Endothelial cell of umbilical vein (primary cell): ENCODE data around the gene LTBP1. TPM values are rescaled to one million over a fixed set of nuclear protein-coding genes. Genes with fewer than 3 reads are reported as not detected.

Source experiments
- BruUV-seq: library from RNA; stranded (reverse); fragments of 400-500 nt; replicated peaks from 2 replicates; lab custom pipeline; 2021; lab: Mats Ljungman, UMichigan
- CTCF ChIA-PET: fragments of 300-600, 350-600 bp; sonication (Branson Sonifier 250); formaldehyde crosslinking; loops from one replicate; lab custom pipeline; 2021; ENCODE audit warnings: antibody characterized with exemption, inconsistent platforms; lab: Charles Lee
- POLR2A ChIA-PET: fragments of 300-600, 350-600 bp; sonication (Branson Sonifier 250); formaldehyde crosslinking; loops from one replicate; lab custom pipeline; 2021; ENCODE audit warnings: antibody characterized with exemption, inconsistent platforms; lab: Charles Lee
- DNase-seq: peaks from one replicate; pipeline ENCODE4 v3.0.0-alpha.2; 2011; ENCODE audit warnings: low read depth, low spot score
- FAIRE-seq: peaks from 2 replicates; lab custom pipeline; 2011; peaks lifted over from hg19 to GRCh38; lab: Jason Lieb, UNC
- H2AFZ ChIP-seq: 2 replicates; pipeline ENCODE4 v1.6.0; 2012; ENCODE audit warnings: low read depth, low read length, control low read depth, inconsistent platforms
- H3K27ac ChIP-seq: 2 replicates; pipeline ENCODE4 v1.5.1; 2011; ENCODE audit warnings: low read depth, mild to moderate bottlenecking, control low read depth, low read length, moderate library complexity; ENCODE audit not compliant: insufficient read depth
- H3K27me3 ChIP-seq, 2 experiments: 2 replicates each; pipeline versions ENCODE4 v1.6.0 to v1.6.1; 2011; ENCODE audit warnings: low read length in 2 of 2, mixed read lengths in 1 of 2; ENCODE audit not compliant: control insufficient read depth in 2 of 2, insufficient read depth in 2 of 2
- H3K36me3 ChIP-seq, 2 experiments: 2 replicates in 1 of 2; 3 replicates in 1 of 2; pipeline ENCODE4 v1.5.1; 2011; ENCODE audit warnings: low read length in 2 of 2, mild to moderate bottlenecking in 1 of 2, moderate library complexity in 1 of 2; ENCODE audit not compliant: control insufficient read depth in 2 of 2, insufficient read depth in 2 of 2; ENCODE audit errors: extremely low read depth in 1 of 2
- H3K4me1 ChIP-seq: 3 replicates; pipeline ENCODE4 v1.5.1; 2011; ENCODE audit warnings: mild to moderate bottlenecking, low read length; ENCODE audit not compliant: control insufficient read depth, insufficient read depth; ENCODE audit errors: extremely low read depth
- H3K4me2 ChIP-seq: 2 replicates; pipeline ENCODE4 v1.6.1; 2011; ENCODE audit warnings: low read length, control low read depth, mixed read lengths; ENCODE audit not compliant: insufficient read depth
- H3K4me3 ChIP-seq, 3 experiments: fragments of 200-600 bp in 1 of 3; sonication (generic), shearing (Covaris generic) in 1 of 3; replicated peaks in 1 of 3; 2 replicates each; pipeline ENCODE4 v1.5.1; 2011 to 2016; ENCODE audit warnings: control low read depth in 3 of 3, low read length in 3 of 3, mild to moderate bottlenecking in 2 of 3, inconsistent platforms in 1 of 3, low read depth in 1 of 3, moderate library complexity in 1 of 3; ENCODE audit not compliant: insufficient read depth in 1 of 3
- H3K79me2 ChIP-seq: 2 replicates; pipeline ENCODE4 v1.6.0; 2012; ENCODE audit warnings: low read length, inconsistent platforms; ENCODE audit not compliant: control insufficient read depth, insufficient read depth
- H3K9ac ChIP-seq: replicated peaks from 2 replicates; pipeline ENCODE3; 2011; ENCODE audit warnings: low read length, control low read depth; ENCODE audit not compliant: insufficient read depth; ENCODE audit errors: extremely low read depth
- H3K9me1 ChIP-seq: replicated peaks from 3 replicates; pipeline ENCODE4 v1.6.0; 2011; ENCODE audit warnings: mild to moderate bottlenecking, low read length; ENCODE audit not compliant: control insufficient read depth, insufficient read depth; ENCODE audit errors: extremely low read depth
- H3K9me3 ChIP-seq: replicated peaks from 2 replicates; pipeline ENCODE4 v1.5.1; 2012; ENCODE audit warnings: low read length, inconsistent platforms; ENCODE audit not compliant: control insufficient read depth, insufficient read depth
- H4K20me1 ChIP-seq: replicated peaks from 2 replicates; pipeline ENCODE3; 2011; ENCODE audit warnings: mild to moderate bottlenecking, low read length; ENCODE audit not compliant: control insufficient read depth, insufficient read depth; ENCODE audit errors: extremely low read depth
- EZH2 ChIP-seq: IDR thresholded peaks from 2 replicates; pipeline ENCODE4 v1.6.1; 2012; ENCODE audit warnings: borderline replicate concordance, low read depth, mild to moderate bottlenecking, moderate library complexity, low read length, inconsistent platforms; ENCODE audit not compliant: severe bottlenecking
- FOS ChIP-seq: IDR thresholded peaks from 2 replicates; pipeline ENCODE4 v1.6.1; 2011; ENCODE audit warnings: mild to moderate bottlenecking, low read length, moderate library complexity, borderline replicate concordance; ENCODE audit not compliant: insufficient read depth
- GATA2 ChIP-seq: IDR thresholded peaks from 2 replicates; pipeline ENCODE4 v1.7.0; 2011; ENCODE audit warnings: low read depth, mild to moderate bottlenecking, moderate library complexity, mixed read lengths, low read length; ENCODE audit not compliant: insufficient read length, insufficient read depth
- JUN ChIP-seq: IDR thresholded peaks from 2 replicates; pipeline ENCODE4 v1.6.1; 2011; ENCODE audit warnings: borderline replicate concordance, low read depth; ENCODE audit not compliant: insufficient read length, insufficient read depth
- MYC ChIP-seq: IDR thresholded peaks from one replicate; pipeline ENCODE4 v1.6.1; 2011; ENCODE audit warnings: mild to moderate bottlenecking, low read depth, low read length
- POLR2A ChIP-seq: IDR thresholded peaks from 2 replicates; pipeline ENCODE4 v1.6.1; 2012; ENCODE audit warnings: low read depth, mild to moderate bottlenecking, control low read depth, low read length
- POLR2AphosphoS5 ChIP-seq: IDR thresholded peaks from 2 replicates; pipeline ENCODE4 v1.6.1; 2012; ENCODE audit warnings: low read depth, mild to moderate bottlenecking, control low read depth, low read length, moderate library complexity; ENCODE audit not compliant: insufficient read depth
- dilution Hi-C: fragments of 300-500 bp; cut with MboI; formaldehyde crosslinking; loops from one replicate; pipeline ENCODE4 v1.15.0; 2019; ENCODE audit warnings: low sequenced_read_pairs; ENCODE audit not compliant: extremely low pct_ligation_motif_present
- intact Hi-C: fragments of 100-400 bp; cut with micrococcal nuclease; formaldehyde crosslinking; loops from one replicate; pipeline ENCODE4 v1.10.0; 2022
- polyA plus RNA-seq, 4 experiments: library from polyadenylated mRNA; depleted of rRNA in 3 of 4; stranded (reverse) in 3 of 4; unstranded in 1 of 4; fragments of >200 nt; gene quantifications; 2 replicates each; pipeline versions ENCODE4 v1.2.1 to v1.2.3, GENCODE V29; 2011 to 2012; ENCODE audit warnings: missing spikeins in 1 of 4
- total RNA-seq: library from RNA; stranded (reverse); gene quantifications from 2 replicates; pipeline ENCODE4 v1.2.3, GENCODE V29; 2021
- TF ChIP-seq, protein P1 (sequence below), 2 donors: IDR thresholded peaks; 1 replicate in 1 of 2; 2 replicates in 1 of 2; pipeline ENCODE4 v1.5.1; 2011; ENCODE audit warnings: low read length in 2 of 2, mild to moderate bottlenecking in 2 of 2, moderate library complexity in 2 of 2, control low read depth in 1 of 2, inconsistent platforms in 1 of 2, low read depth in 1 of 2; ENCODE audit not compliant: insufficient read depth in 1 of 2; ENCODE audit errors: extremely low read depth in 1 of 2
- TF ChIP-seq, protein P2 (sequence below): IDR thresholded peaks from 2 replicates; pipeline ENCODE4 v1.6.1; 2011; ENCODE audit not compliant: insufficient read depth, insufficient read length

Gene LTBP1
- total and polyA plus RNA-seq, 2 donors (not counting 3 experiments of a cell fraction or from before 2014, with no cell fraction given), result 57.4 to 68.2 TPM

DNA sequence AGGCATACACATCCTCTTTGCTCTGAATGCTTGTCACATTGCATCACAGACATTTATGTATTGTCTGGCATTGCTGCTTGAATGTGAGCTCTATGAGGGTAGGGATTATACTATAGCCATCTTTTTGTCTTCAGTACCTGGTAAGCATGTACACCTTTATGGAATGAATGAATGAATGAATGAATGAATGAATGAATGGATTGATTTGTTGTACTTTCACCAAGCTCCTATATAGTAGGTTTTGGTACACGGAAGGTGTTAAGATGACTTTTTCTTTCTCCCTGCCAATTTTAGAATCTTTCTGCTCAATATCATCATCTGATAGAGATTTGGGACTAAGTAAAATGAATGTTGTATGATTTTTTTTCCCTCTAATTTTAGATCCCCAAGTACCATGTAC, 13.5 kb downstream of the LTBP1 start:
- Histone ChIP-seq H3K9me3 (no peaks in the 10 kb centered on the region), H3K4me2 (no peak overlapping the region), H3K9me1 (no peaks in the 10 kb centered on the region), H3K27me3 (no peaks in the 10 kb centered on the region), H2AFZ (no peak overlapping the region), H3K79me2 (peaks cover 4% of the 10 kb centered on the region), H3K4me1 (no peaks in the 10 kb centered on the region), H4K20me1 (no peaks in the 10 kb centered on the region), H3K36me3 (no peaks in the 10 kb centered on the region), H3K4me3 (no peak overlapping the region), H3K27ac (no peak overlapping the region), H3K9ac (no peak overlapping the region)
- FAIRE-seq (no peak), DNase-seq (no peak)
- ChIA-PET CTCF (no interaction called here), POLR2A (no interaction called here)
- no TSS peak for BruUV-seq
- dilution Hi-C loops (no loop called here), intact Hi-C loops (no loop called here)
- no peak for TF ChIP-seq POLR2A
- no peak for TF ChIP-seq GATA2
- no peak for TF ChIP-seq EZH2
- TF ChIP-seq MYC, result no peak
- TF ChIP-seq, protein P1, sequence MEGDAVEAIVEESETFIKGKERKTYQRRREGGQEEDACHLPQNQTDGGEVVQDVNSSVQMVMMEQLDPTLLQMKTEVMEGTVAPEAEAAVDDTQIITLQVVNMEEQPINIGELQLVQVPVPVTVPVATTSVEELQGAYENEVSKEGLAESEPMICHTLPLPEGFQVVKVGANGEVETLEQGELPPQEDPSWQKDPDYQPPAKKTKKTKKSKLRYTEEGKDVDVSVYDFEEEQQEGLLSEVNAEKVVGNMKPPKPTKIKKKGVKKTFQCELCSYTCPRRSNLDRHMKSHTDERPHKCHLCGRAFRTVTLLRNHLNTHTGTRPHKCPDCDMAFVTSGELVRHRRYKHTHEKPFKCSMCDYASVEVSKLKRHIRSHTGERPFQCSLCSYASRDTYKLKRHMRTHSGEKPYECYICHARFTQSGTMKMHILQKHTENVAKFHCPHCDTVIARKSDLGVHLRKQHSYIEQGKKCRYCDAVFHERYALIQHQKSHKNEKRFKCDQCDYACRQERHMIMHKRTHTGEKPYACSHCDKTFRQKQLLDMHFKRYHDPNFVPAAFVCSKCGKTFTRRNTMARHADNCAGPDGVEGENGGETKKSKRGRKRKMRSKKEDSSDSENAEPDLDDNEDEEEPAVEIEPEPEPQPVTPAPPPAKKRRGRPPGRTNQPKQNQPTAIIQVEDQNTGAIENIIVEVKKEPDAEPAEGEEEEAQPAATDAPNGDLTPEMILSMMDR (IDR thresholded peaks at IDR 0.05; ENCODE audit: extremely low read depth in 1 of 2, insufficient read depth in 1 of 2, low read depth in 1 of 2, low read length in 2 of 2), result no peak
- TF ChIP-seq, protein P2, sequence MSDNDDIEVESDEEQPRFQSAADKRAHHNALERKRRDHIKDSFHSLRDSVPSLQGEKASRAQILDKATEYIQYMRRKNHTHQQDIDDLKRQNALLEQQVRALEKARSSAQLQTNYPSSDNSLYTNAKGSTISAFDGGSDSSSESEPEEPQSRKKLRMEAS, result no peak
- no peak for TF ChIP-seq FOS
- TF ChIP-seq JUN, result no peak
- TF ChIP-seq POLR2AphosphoS5, result no peak
